Globus pallidus (tissue), 1 donor: ENCODE data around the gene OSBPL6.
"Not testable (repeated sequence)": the region's sequence is repeated elsewhere in the genome, so short reads cannot be mapped to it uniquely, and the experiment has no call there.

ENCODE experiments used
- DNase-seq: peaks from one replicate; pipeline ENCODE4 v3.0.0-alpha.2; 2015; ENCODE audit warnings: low spot score

The OSBPL6 gene

GRCh38 chr2:178403671-178404306, 209.5 kb downstream of the OSBPL6 start:
- DNase-seq = no peak

GRCh38 chr2:178404368-178404767, 210.1 kb downstream of the OSBPL6 start:
- no peak for DNase-seq

- DNase-seq = no peak
Observed at GRCh38 chr2:178409261-178409660, 214.9 kb downstream of the OSBPL6 start.

- DNase-seq = no peak
Observed at GRCh38 chr2:178412047-178412446, 217.7 kb downstream of the OSBPL6 start.

- DNase-seq = not testable (repeated sequence)
Observed at GRCh38 chr2:178412453-178412852, 218.1 kb downstream of the OSBPL6 start.

- peak; percentile 50 for DNase-seq
Observed at GRCh38 chr2:178413472-178414265, 219.4 kb downstream of the OSBPL6 start.

- peak; percentile 89 for DNase-seq
Observed at GRCh38 chr2:178414266-178415247, 220.2 kb downstream of the OSBPL6 start.

- DNase-seq = no peak
Observed at GRCh38 chr2:178415979-178416378, 221.7 kb downstream of the OSBPL6 start.

GRCh38 chr2:178417916-178418315, 223.6 kb downstream of the OSBPL6 start:
- DNase-seq = no peak

- DNase-seq = no peak
Observed at GRCh38 chr2:178418426-178418825, 224.1 kb downstream of the OSBPL6 start.

GRCh38 chr2:178419123-178419522, 224.8 kb downstream of the OSBPL6 start:
- no peak for DNase-seq

- DNase-seq = no peak
Observed at GRCh38 chr2:178420463-178420999, 226.2 kb downstream of the OSBPL6 start.

- DNase-seq = no peak
Observed at GRCh38 chr2:178422097-178422496, 227.8 kb downstream of the OSBPL6 start.

- DNase-seq = not testable (repeated sequence)
Observed at GRCh38 chr2:178423746-178424145, 229.4 kb downstream of the OSBPL6 start.

- DNase-seq = no peak
Observed at GRCh38 chr2:178425255-178425827, 231.0 kb downstream of the OSBPL6 start.

GRCh38 chr2:178426388-178426787, 232.1 kb downstream of the OSBPL6 start:
- no peak for DNase-seq

- no peak for DNase-seq
Observed at GRCh38 chr2:178427458-178427857, 233.1 kb downstream of the OSBPL6 start.

GRCh38 chr2:178428396-178428806, 234.1 kb downstream of the OSBPL6 start:
- DNase-seq = no peak

- DNase-seq = no peak
Observed at GRCh38 chr2:178429336-178429735, 235.0 kb downstream of the OSBPL6 start.

GRCh38 chr2:178436662-178437061, 242.3 kb downstream of the OSBPL6 start:
- no peak for DNase-seq

- no peak for DNase-seq
Observed at GRCh38 chr2:178441426-178441825, 247.1 kb downstream of the OSBPL6 start.
